Cardiac fibroblast (primary cell): ENCODE results near the gene MAX.

ENCODE experiments used
- DNase-seq, 2 donors: peaks; one replicate each; pipeline versions ENCODE4 v3.0.0 to v3.0.0-alpha.2; 2010; ENCODE audit warnings: low read depth in 2 of 2
- H3K4me3 ChIP-seq, 2 donors: replicated peaks in 1 of 2; 1 replicate in 1 of 2; 2 replicates in 1 of 2; pipeline ENCODE4 v1.5.1; 2011; ENCODE audit warnings: low read depth in 2 of 2, low read length in 2 of 2, mild to moderate bottlenecking in 2 of 2, moderate library complexity in 1 of 2
- TF ChIP-seq, protein P1 (sequence below): IDR thresholded peaks from one replicate; pipeline ENCODE4 v1.5.1; 2011; ENCODE audit warnings: low read depth, mild to moderate bottlenecking, low read length, inconsistent platforms

Gene MAX

DNA sequence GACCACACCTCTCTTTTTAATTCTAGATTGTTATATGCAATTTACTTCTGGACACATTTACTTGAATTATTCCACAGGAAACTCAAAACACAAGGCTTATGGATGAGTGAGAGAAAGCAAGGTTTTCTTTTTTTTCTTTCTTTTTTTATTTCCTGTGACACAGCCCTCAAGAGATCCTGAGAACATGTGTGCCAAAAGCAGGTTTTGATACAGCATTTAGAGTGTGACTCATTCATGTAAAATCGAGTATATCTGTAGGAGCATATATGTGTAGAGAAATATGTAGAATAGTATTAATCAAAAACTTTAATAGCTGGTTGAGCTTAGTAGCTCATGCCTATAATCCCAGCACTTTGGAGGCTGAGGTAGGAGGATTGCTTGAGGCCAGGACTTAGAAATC lies 4.4 kb upstream of the MAX start:
- TF ChIP-seq, protein P1, sequence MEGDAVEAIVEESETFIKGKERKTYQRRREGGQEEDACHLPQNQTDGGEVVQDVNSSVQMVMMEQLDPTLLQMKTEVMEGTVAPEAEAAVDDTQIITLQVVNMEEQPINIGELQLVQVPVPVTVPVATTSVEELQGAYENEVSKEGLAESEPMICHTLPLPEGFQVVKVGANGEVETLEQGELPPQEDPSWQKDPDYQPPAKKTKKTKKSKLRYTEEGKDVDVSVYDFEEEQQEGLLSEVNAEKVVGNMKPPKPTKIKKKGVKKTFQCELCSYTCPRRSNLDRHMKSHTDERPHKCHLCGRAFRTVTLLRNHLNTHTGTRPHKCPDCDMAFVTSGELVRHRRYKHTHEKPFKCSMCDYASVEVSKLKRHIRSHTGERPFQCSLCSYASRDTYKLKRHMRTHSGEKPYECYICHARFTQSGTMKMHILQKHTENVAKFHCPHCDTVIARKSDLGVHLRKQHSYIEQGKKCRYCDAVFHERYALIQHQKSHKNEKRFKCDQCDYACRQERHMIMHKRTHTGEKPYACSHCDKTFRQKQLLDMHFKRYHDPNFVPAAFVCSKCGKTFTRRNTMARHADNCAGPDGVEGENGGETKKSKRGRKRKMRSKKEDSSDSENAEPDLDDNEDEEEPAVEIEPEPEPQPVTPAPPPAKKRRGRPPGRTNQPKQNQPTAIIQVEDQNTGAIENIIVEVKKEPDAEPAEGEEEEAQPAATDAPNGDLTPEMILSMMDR = no peak
- no peak overlapping the region for H3K4me3 ChIP-seq
- no peak for DNase-seq

DNA sequence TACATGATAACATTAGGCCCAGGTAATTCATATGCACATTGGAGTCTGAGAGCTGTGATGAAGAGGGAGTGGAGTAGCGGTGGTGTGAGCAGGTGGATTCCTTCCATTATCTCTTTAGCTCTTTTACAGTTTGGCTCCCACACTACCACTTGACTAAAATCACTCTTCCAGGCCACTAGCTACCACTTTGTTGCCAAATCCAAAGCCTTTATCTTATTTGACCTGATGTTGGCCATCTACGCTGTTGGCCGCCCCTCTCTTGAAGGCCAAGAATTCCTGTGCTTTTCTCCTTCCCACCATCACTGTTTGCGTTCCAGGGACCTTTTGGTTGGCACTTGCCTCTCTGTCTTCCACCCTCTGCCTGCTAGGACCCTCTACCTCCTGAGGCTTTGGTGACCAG lies 4.0 kb upstream of the MAX start:
- no peak for DNase-seq
- H3K4me3 ChIP-seq = no peak overlapping the region
- TF ChIP-seq, protein P1 = no peak

DNA sequence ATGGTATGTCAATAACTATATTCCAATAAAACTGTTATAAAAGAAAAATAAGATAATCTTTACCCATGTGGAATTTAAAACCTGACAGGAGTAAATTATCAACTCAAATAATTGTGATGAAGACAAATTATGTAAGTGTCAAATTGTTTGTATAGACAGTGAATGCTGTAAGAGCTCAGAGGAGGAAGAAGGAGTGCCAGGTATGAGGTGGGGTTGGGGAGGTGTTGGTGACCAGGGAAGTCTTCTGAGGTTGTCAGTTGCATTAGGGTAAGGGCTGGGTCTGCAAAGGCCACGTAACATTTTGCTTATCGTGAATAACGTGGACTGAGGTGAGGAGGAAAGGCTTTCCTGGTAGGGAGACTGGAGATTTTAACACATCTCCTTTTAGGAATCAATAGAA lies 2.5 kb upstream of the MAX start:
- TF ChIP-seq, protein P1 = no peak
- no peak for DNase-seq
- no peak overlapping the region for H3K4me3 ChIP-seq

DNA sequence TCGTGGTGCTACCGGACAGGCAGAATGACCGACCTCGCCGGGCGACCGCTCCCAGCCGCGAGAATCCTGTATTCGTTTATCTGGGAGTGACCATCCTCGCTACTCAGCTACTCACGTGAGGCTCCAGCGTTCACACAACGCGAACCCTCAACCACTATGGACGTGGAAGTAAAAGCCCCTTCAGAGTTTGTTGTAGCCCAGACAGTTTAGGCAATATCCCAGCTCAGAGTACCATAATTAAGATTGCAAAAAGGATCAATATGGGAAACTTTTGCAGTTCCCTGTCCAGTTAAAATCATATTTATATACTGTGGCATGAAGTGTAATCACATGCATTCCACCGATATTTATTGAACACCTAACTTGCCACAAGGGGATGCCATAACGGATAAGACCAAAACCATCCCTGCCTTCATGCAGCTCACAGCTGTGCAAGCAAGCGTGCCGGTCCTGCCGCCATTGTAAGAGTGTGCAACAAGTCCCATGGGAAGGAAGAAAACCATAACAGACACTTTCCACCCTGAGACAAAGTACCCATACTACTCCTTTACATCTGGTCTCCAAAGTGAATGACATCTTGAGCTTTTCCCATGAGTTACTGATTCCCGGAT lies 938 bp upstream of the MAX start:
- peak in 1 of 2 donors; percentile 41 for DNase-seq
- H3K4me3 ChIP-seq = peak overlapping the region; percentile 78 to 84
- TF ChIP-seq, protein P1 = no peak

DNA sequence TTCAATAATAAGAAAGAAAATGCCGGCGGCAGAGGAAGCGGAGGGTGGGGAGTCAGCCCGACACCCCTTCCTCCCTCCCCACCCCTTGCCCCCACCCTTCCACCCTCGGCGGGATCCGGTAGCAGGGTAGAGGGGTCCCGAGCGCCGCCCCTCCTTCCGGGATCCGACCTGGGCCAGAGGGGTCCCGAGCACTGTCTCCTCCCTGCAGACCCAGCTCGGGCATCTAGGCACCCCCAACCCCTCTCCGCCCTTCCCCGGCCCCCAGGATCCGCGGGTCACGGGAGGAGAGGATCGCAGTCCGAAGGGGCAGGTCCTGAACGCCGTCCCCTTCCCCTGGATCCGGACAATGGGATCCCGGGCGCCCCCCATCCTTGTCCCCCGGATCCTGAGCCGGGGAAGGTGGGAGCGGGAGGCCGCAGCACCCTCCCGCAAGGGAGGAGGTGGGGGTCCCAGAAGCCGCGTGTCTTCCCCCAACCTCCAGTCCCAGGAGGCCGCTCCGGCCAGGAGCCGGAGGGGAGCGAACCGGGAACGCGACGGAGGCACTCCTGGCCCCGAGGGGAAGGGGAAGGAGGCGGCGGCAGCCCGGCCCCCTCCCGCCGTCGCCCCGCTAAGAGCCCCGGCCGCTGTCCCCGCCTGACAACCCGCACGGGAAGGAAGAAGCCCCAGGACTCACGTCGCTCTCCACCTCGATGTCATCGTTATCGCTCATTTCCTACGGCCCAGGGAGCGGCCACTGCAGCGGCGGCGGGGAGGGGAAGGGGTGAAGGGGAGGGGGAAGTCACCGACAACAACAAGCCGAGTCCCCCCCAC lies 481 bp downstream of the MAX start:
- DNase-seq = no peak
- H3K4me3 ChIP-seq = peak overlapping the region; percentile 83 to 93
- TF ChIP-seq, protein P1 = no peak

DNA sequence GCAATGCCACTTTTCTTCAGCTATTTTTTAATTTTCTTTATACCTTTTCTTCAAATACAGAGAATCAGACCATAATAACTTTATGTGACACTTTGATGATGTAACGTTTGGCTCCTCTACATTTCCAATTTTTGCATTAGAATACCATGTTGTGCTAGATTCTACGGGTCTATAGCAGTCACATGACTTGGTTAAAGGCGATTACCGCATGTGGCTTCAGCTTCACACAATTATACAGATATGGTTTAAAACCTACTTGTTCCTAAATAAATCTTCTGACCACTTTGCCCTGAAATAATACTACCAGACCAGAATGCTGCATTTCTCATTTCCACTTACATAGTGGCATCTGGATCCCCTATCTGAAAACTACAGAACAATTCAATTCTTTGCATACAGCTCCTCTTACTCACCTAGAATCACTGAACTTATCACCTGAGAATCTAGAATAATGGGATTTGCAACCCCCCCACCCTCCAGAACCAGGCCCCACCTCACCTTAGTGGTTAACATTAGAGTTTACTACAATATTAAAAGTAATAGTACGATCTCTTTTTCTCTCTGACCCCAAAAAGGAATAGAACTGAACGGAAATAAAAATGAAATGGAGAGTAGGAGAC lies 1.3 kb downstream of the MAX start:
- TF ChIP-seq, protein P1 = no peak
- peak overlapping the region; percentile 83 to 93 for H3K4me3 ChIP-seq
- DNase-seq = peak in 1 of 2 donors; percentile 17
